ENCODE data around the gene CRYM.
"Not testable (repeated sequence)": the region's sequence is repeated elsewhere in the genome, so short reads cannot be mapped to it uniquely, and the experiment has no call there.

The CRYM gene

GRCh38 chr16:21301895-21302291 lies 23.8 kb upstream of the CRYM start:
- peaks cover 4 to 38% (median 18%) of the 10 kb centered on the region in 3 experiments for H3K27me3 ChIP-seq (ENCODE audit: control insufficient read depth in 3 of 3, insufficient read depth in 3 of 3, low read depth in 1 of 3, low read length in 3 of 3)
- H3K9me3 ChIP-seq (replicated peaks in 1 of 2; ENCODE audit: control insufficient read depth in 2 of 2, insufficient read depth in 1 of 2, low read depth in 1 of 2, low read length in 2 of 2): peaks cover 0 to 2% of the 10 kb centered on the region in 2 donors
- WGBS, 2 donors (ENCODE audit: extremely low coverage in 2 of 2, insufficient read length in 2 of 2, insufficient replicate concordance in 1 of 2): no CpG with 5 or more reads among the region's 17 CpGs
- H3K4me2 ChIP-seq (ENCODE audit: insufficient read depth, low read length, poor library complexity, severe bottlenecking): peak overlapping the region; percentile 94
- H3K79me1 ChIP-seq (ENCODE audit: low read depth, low read length): no peaks in the 10 kb centered on the region
- no peaks in the 10 kb centered on the region for H3K36me3 ChIP-seq (replicated peaks in 1 of 2; ENCODE audit: control insufficient read depth in 2 of 2, insufficient read depth in 2 of 2, low read length in 2 of 2)
- H2BK12ac ChIP-seq (ENCODE audit: low read length): no peak overlapping the region
- H3K14ac ChIP-seq (ENCODE audit: low read length): no peak overlapping the region
- no peak overlapping the region for H3K27ac ChIP-seq (replicated peaks; ENCODE audit: low read length)
- peak overlapping the region; percentile 97 for H2AFZ ChIP-seq (ENCODE audit: low read length)
- peak overlapping the region; percentile 31 for H2BK120ac ChIP-seq (ENCODE audit: low read depth, low read length)
- no peak overlapping the region for H4K8ac ChIP-seq (ENCODE audit: low read depth, low read length)
- peak overlapping the region; percentile 39 for H2BK5ac ChIP-seq (ENCODE audit: low read length)
- H3K4ac ChIP-seq (ENCODE audit: low read length): no peak overlapping the region
- no peak overlapping the region for H2BK15ac ChIP-seq (ENCODE audit: low read length)
- no peak overlapping the region for H4K91ac ChIP-seq (ENCODE audit: low read depth, low read length, poor library complexity)
- no peak overlapping the region for H3K9ac ChIP-seq (ENCODE audit: low read depth, low read length, poor library complexity)
- H3K4me3 ChIP-seq (ENCODE audit: low read length in 2 of 2): peak overlapping the region; percentile 52 to 89
- peak overlapping the region; percentile 70 for H3K18ac ChIP-seq (ENCODE audit: low read length)
- H3K23ac ChIP-seq (ENCODE audit: low read depth, low read length, poor library complexity): peak overlapping the region; percentile 85
- peaks cover 2 to 3% of the 10 kb centered on the region in 2 donors for H3K4me1 ChIP-seq (ENCODE audit: control insufficient read depth in 2 of 2, insufficient read depth in 1 of 2, low read depth in 1 of 2, low read length in 2 of 2)
- H2AK5ac ChIP-seq (ENCODE audit: low read depth, low read length): no peak overlapping the region
- no peak for DNase-seq (ENCODE audit: low spot score)

- Histone ChIP-seq H3K27ac (replicated peaks; ENCODE audit: low read length) (no peak overlapping the region), H3K23ac (ENCODE audit: low read depth, low read length, poor library complexity) (peak overlapping the region; percentile 85), H3K9ac (ENCODE audit: low read depth, low read length, poor library complexity) (peak overlapping the region; percentile 95), H3K9me3 (replicated peaks in 1 of 2; ENCODE audit: control insufficient read depth in 2 of 2, insufficient read depth in 1 of 2, low read depth in 1 of 2, low read length in 2 of 2) (peaks cover 0 to 2% of the 10 kb centered on the region in 2 donors), H3K18ac (ENCODE audit: low read length) (peak overlapping the region; percentile 70), H3K4me1 (ENCODE audit: control insufficient read depth in 2 of 2, insufficient read depth in 1 of 2, low read depth in 1 of 2, low read length in 2 of 2) (peaks cover 2 to 3% of the 10 kb centered on the region in 2 donors), H3K14ac (ENCODE audit: low read length) (no peak overlapping the region), H4K91ac (ENCODE audit: low read depth, low read length, poor library complexity) (no peak overlapping the region), H2BK5ac (ENCODE audit: low read length) (peak overlapping the region; percentile 39), H3K36me3 (replicated peaks in 1 of 2; ENCODE audit: control insufficient read depth in 2 of 2, insufficient read depth in 2 of 2, low read length in 2 of 2) (no peaks in the 10 kb centered on the region), H2AFZ (ENCODE audit: low read length) (peak overlapping the region; percentile 97), H2AK5ac (ENCODE audit: low read depth, low read length) (no peak overlapping the region), H3K4me2 (ENCODE audit: insufficient read depth, low read length, poor library complexity, severe bottlenecking) (peak overlapping the region; percentile 94), H3K79me1 (ENCODE audit: low read depth, low read length) (no peaks in the 10 kb centered on the region), H3K27me3 (ENCODE audit: control insufficient read depth in 3 of 3, insufficient read depth in 3 of 3, low read depth in 1 of 3, low read length in 3 of 3) (peaks cover 4 to 38% (median 18%) of the 10 kb centered on the region in 3 experiments), H2BK12ac (ENCODE audit: low read length) (peak overlapping the region; percentile 90), H2BK120ac (ENCODE audit: low read depth, low read length) (peak overlapping the region; percentile 31), H3K4ac (ENCODE audit: low read length) (no peak overlapping the region), H3K4me3 (ENCODE audit: low read length in 2 of 2) (peak overlapping the region; percentile 52 to 89), H2BK15ac (ENCODE audit: low read length) (no peak overlapping the region), H4K8ac (ENCODE audit: low read depth, low read length) (no peak overlapping the region)
- DNase-seq (ENCODE audit: low spot score): peak; percentile 52
- no CpG with 5 or more reads among the region's 60 CpGs for WGBS, 2 donors (ENCODE audit: extremely low coverage in 2 of 2, insufficient read length in 2 of 2, insufficient replicate concordance in 1 of 2)
Observed at GRCh38 chr16:21301168-21301894, 23.2 kb upstream of the CRYM start.

GRCh38 chr16:21300309-21301167 lies 22.4 kb upstream of the CRYM start:
- Histone ChIP-seq H3K4me2 (ENCODE audit: insufficient read depth, low read length, poor library complexity, severe bottlenecking) (peak overlapping the region; percentile 94), H3K27ac (replicated peaks; ENCODE audit: low read length) (no peak overlapping the region), H2AFZ (ENCODE audit: low read length) (peak overlapping the region; percentile 97), H2BK5ac (ENCODE audit: low read length) (peak overlapping the region; percentile 39), H3K4me1 (ENCODE audit: control insufficient read depth in 2 of 2, insufficient read depth in 1 of 2, low read depth in 1 of 2, low read length in 2 of 2) (peaks cover 2 to 3% of the 10 kb centered on the region in 2 donors), H3K9ac (ENCODE audit: low read depth, low read length, poor library complexity) (no peak overlapping the region), H3K18ac (ENCODE audit: low read length) (no peak overlapping the region), H2BK12ac (ENCODE audit: low read length) (no peak overlapping the region), H2BK120ac (ENCODE audit: low read depth, low read length) (no peak overlapping the region), H2BK15ac (ENCODE audit: low read length) (no peak overlapping the region), H3K14ac (ENCODE audit: low read length) (no peak overlapping the region), H2AK5ac (ENCODE audit: low read depth, low read length) (no peak overlapping the region), H3K36me3 (replicated peaks in 1 of 2; ENCODE audit: control insufficient read depth in 2 of 2, insufficient read depth in 2 of 2, low read length in 2 of 2) (no peaks in the 10 kb centered on the region), H3K79me1 (ENCODE audit: low read depth, low read length) (no peaks in the 10 kb centered on the region), H3K27me3 (ENCODE audit: control insufficient read depth in 3 of 3, insufficient read depth in 3 of 3, low read depth in 1 of 3, low read length in 3 of 3) (peaks cover 4 to 38% (median 18%) of the 10 kb centered on the region in 3 experiments), H3K9me3 (replicated peaks in 1 of 2; ENCODE audit: control insufficient read depth in 2 of 2, insufficient read depth in 1 of 2, low read depth in 1 of 2, low read length in 2 of 2) (peaks cover 0 to 2% of the 10 kb centered on the region in 2 donors), H3K23ac (ENCODE audit: low read depth, low read length, poor library complexity) (no peak overlapping the region), H3K4ac (ENCODE audit: low read length) (no peak overlapping the region), H4K8ac (ENCODE audit: low read depth, low read length) (no peak overlapping the region), H3K4me3 (ENCODE audit: low read length in 2 of 2) (peak overlapping the region; percentile 52 to 89), H4K91ac (ENCODE audit: low read depth, low read length, poor library complexity) (no peak overlapping the region)
- no CpG with 5 or more reads among the region's 36 CpGs for WGBS, 2 donors (ENCODE audit: extremely low coverage in 2 of 2, insufficient read length in 2 of 2, insufficient replicate concordance in 1 of 2)
- DNase-seq (ENCODE audit: low spot score): peak; percentile 89

- H3K4me3 ChIP-seq (ENCODE audit: low read length in 2 of 2); H4K8ac ChIP-seq (ENCODE audit: low read depth, low read length); H3K4ac ChIP-seq (ENCODE audit: low read length); H3K23ac ChIP-seq (ENCODE audit: low read depth, low read length, poor library complexity); H2AFZ ChIP-seq (ENCODE audit: low read length); H3K27ac ChIP-seq (replicated peaks; ENCODE audit: low read length); H3K4me2 ChIP-seq (ENCODE audit: insufficient read depth, low read length, poor library complexity, severe bottlenecking); H3K9me3 ChIP-seq (replicated peaks in 1 of 2; ENCODE audit: control insufficient read depth in 2 of 2, insufficient read depth in 1 of 2, low read depth in 1 of 2, low read length in 2 of 2); DNase-seq (ENCODE audit: low spot score); H2BK12ac ChIP-seq (ENCODE audit: low read length); H2BK120ac ChIP-seq (ENCODE audit: low read depth, low read length); H3K36me3 ChIP-seq (replicated peaks in 1 of 2; ENCODE audit: control insufficient read depth in 2 of 2, insufficient read depth in 2 of 2, low read length in 2 of 2); H2AK5ac ChIP-seq (ENCODE audit: low read depth, low read length); H2BK5ac ChIP-seq (ENCODE audit: low read length); H3K4me1 ChIP-seq (ENCODE audit: control insufficient read depth in 2 of 2, insufficient read depth in 1 of 2, low read depth in 1 of 2, low read length in 2 of 2); H3K27me3 ChIP-seq (ENCODE audit: control insufficient read depth in 3 of 3, insufficient read depth in 3 of 3, low read depth in 1 of 3, low read length in 3 of 3); H3K79me1 ChIP-seq (ENCODE audit: low read depth, low read length); H4K91ac ChIP-seq (ENCODE audit: low read depth, low read length, poor library complexity); H2BK15ac ChIP-seq (ENCODE audit: low read length); H3K9ac ChIP-seq (ENCODE audit: low read depth, low read length, poor library complexity); H3K14ac ChIP-seq (ENCODE audit: low read length); H3K18ac ChIP-seq (ENCODE audit: low read length): not testable (repeated sequence)
- no CpG with 5 or more reads among the region's 3 CpGs for WGBS, 2 donors (ENCODE audit: extremely low coverage in 2 of 2, insufficient read length in 2 of 2, insufficient replicate concordance in 1 of 2)
Observed at GRCh38 chr16:21289789-21290188, 11.7 kb upstream of the CRYM start.
